HEK293 (cell line): ENCODE results near the gene RNASE8.

Experiments used
- CTCF ChIA-PET: fragments of 350-600 bp; formaldehyde crosslinking; extraction: SDS; loops from one replicate; lab custom pipeline; 2021; ENCODE audit warnings: antibody characterized with exemption; lab: Yijun Ruan, JAX
- POLR2A ChIA-PET: fragments of 300-600 bp; formaldehyde crosslinking; extraction: SDS; loops from one replicate; lab custom pipeline; 2020; ENCODE audit warnings: antibody characterized with exemption, inconsistent platforms; lab: Yijun Ruan, JAX
- H3K27ac ChIP-seq: fragments of 200-500 bp; sonication (Bioruptor generic); 2 replicates; pipeline ENCODE4 v1.5.1; 2014; ENCODE audit warnings: low read depth, low read length, control low read depth, inconsistent platforms; ENCODE audit errors: extremely low read depth
- H3K36me3 ChIP-seq, 2 experiments: fragments of 200-500 bp in 1 of 2; sonication (Bioruptor generic) in 1 of 2; 1 replicate in 1 of 2; 2 replicates in 1 of 2; pipeline ENCODE4 v1.5.1; 2014 to 2017; ENCODE audit warnings: inconsistent platforms in 2 of 2, low read length in 2 of 2; ENCODE audit not compliant: control insufficient read depth in 2 of 2, insufficient read depth in 1 of 2
- H3K4me1 ChIP-seq: fragments of 200-500 bp; sonication (Bioruptor generic); 2 replicates; pipeline ENCODE4 v1.5.1; 2014; ENCODE audit warnings: mild to moderate bottlenecking, low read length, inconsistent platforms; ENCODE audit not compliant: control insufficient read depth, insufficient read depth
- H3K4me3 ChIP-seq: 2 replicates; pipeline ENCODE4 v1.5.1; 2011; ENCODE audit warnings: low read depth, mild to moderate bottlenecking, control low read depth, low read length, moderate library complexity
- H3K9me3 ChIP-seq: fragments of 200-500 bp; sonication (Bioruptor generic); 2 replicates; pipeline ENCODE4 v1.5.1; 2014; ENCODE audit warnings: low read depth, low read length, inconsistent platforms; ENCODE audit not compliant: control insufficient read depth, insufficient read depth
- GLIS1 ChIP-seq: fragments of 450-650 bp; formaldehyde crosslinking; IDR thresholded peaks from 2 replicates; pipeline ENCODE4 v1.5.1; 2016; ENCODE audit warnings: missing biosample characterization, missing genetic modification characterization
- IKZF3 ChIP-seq: fragments of 450-650 bp; IDR thresholded peaks from 2 replicates; pipeline ENCODE4 v1.5.0; 2018; ENCODE audit warnings: missing biosample characterization, mild to moderate bottlenecking, missing genetic modification characterization, moderate library complexity
- KLF8 ChIP-seq: fragments of 450-650 bp; formaldehyde crosslinking; IDR thresholded peaks from 2 replicates; pipeline ENCODE4 v1.5.1; 2016; ENCODE audit warnings: missing biosample characterization, missing genetic modification characterization
- SP2 ChIP-seq: fragments of 450-650 bp; formaldehyde crosslinking; IDR thresholded peaks from 2 replicates; pipeline ENCODE4 v1.5.1; 2016; ENCODE audit warnings: missing biosample characterization, missing genetic modification characterization
- SP3 ChIP-seq: fragments of 450-650 bp; formaldehyde crosslinking; IDR thresholded peaks from 2 replicates; pipeline ENCODE4 v1.5.1; 2016; ENCODE audit warnings: missing biosample characterization, missing genetic modification characterization
- ZBTB20 ChIP-seq: fragments of 450-650 bp; formaldehyde crosslinking; IDR thresholded peaks from 2 replicates; pipeline ENCODE4 v1.5.1; 2016; ENCODE audit warnings: missing biosample characterization, missing genetic modification characterization
- ZBTB26 ChIP-seq: fragments of 450-650 bp; formaldehyde crosslinking; optimal IDR thresholded peaks from 2 replicates; pipeline ENCODE3; 2016; ENCODE audit warnings: missing biosample characterization, mild to moderate bottlenecking, missing genetic modification characterization
- ZBTB6 ChIP-seq: fragments of 450-650 bp; formaldehyde crosslinking; IDR thresholded peaks from 2 replicates; pipeline ENCODE4 v1.5.1; 2017; ENCODE audit warnings: missing biosample characterization, missing genetic modification characterization
- ZFHX2 ChIP-seq: fragments of 450-650 bp; formaldehyde crosslinking; conservative IDR thresholded peaks from 2 replicates; pipeline ENCODE4 v1.5.1; 2016; ENCODE audit warnings: missing biosample characterization, missing genetic modification characterization
- ZNF341 ChIP-seq: fragments of 450-650 bp; formaldehyde crosslinking; IDR thresholded peaks from 2 replicates; pipeline ENCODE4; 2016; ENCODE audit warnings: low read depth, missing biosample characterization, missing genetic modification characterization
- ZNF398 ChIP-seq: fragments of 450-650 bp; formaldehyde crosslinking; IDR thresholded peaks from 2 replicates; pipeline ENCODE4 v1.5.1; 2017; ENCODE audit warnings: missing biosample characterization, missing genetic modification characterization
- ZNF600 ChIP-seq: fragments of 450-650 bp; formaldehyde crosslinking; IDR thresholded peaks from 2 replicates; pipeline ENCODE4 v1.5.1; 2016; ENCODE audit warnings: missing biosample characterization, missing genetic modification characterization
- ZNF610 ChIP-seq: fragments of 450-650 bp; formaldehyde crosslinking; IDR thresholded peaks from 2 replicates; pipeline ENCODE4 v1.5.1; 2016; ENCODE audit warnings: missing biosample characterization, missing genetic modification characterization, borderline replicate concordance
- ZNF626 ChIP-seq: fragments of 450-650 bp; sonication (Bioruptor Pico); formaldehyde crosslinking; IDR thresholded peaks from 2 replicates; pipeline ENCODE4 v1.5.1; 2018; ENCODE audit warnings: missing biosample characterization, missing genetic modification characterization, inconsistent platforms
- ZNF654 ChIP-seq: fragments of 450-650 bp; formaldehyde crosslinking; IDR thresholded peaks from 2 replicates; pipeline ENCODE4 v1.5.1; 2016; ENCODE audit warnings: low read depth, missing biosample characterization, missing genetic modification characterization
- ZNF692 ChIP-seq: fragments of 450-650 bp; formaldehyde crosslinking; IDR thresholded peaks from 2 replicates; pipeline ENCODE4 v1.5.1; 2016; ENCODE audit warnings: missing biosample characterization, missing genetic modification characterization
- TF ChIP-seq, protein P1 (sequence below): fragments of 450-650 bp; formaldehyde crosslinking; IDR thresholded peaks from 2 replicates; pipeline ENCODE4 v1.5.1; 2016; ENCODE audit warnings: missing biosample characterization, missing genetic modification characterization

Gene RNASE8

DNA sequence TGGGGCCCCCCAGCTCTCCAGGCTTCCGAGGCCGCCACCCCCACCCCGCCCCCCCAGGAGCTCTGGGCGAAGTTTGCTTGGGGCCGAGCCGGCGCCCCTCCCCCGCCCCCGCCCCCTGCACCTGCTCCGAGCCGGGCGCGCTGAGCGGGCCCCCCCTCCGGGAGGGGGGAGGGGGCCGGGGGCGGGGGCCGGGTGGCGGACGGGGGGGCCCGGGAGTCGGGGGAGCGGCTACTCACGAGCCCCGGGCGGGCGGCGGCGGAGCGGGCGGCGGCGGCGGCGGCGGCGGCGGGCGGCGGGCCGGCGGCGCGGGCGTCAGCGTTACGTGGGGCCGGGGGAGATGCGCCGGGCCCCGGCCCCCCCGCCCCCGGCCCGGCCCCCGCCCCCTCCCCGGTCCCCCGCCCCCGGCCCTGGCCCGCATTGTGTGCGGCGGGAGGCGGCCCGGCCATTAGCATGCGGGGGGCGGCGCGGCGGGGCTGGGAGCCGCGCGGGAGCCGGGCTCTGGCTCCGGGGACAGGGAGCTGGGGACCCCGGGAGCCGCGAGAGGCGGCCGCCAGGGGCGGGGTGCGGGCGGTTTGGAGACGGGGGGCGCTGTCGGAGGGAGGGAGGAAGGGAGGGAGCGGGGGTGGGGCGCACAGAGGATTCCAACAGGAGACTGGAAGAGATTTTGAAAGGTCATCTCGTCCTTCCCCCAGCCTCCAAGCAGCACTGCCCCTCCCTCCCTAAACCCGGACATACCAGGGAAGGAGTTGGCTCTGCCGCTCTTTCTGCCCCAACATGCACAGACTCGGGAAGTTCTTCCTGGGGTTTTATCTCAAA, 40.7 kb downstream of the RNASE8 start, which contains the start of gene ZNF219:
TSS of gene ZNF219 (minus strand) at position 580 of the 816 bp plus-strand sequence. CDS start 5,064 bp downstream, outside the sequence.
- H3K4me3 ChIP-seq: peak within 1 kb of the TSS; percentile 56
- H3K9me3 ChIP-seq: no peaks in the 10 kb centered on the region
- H3K36me3 ChIP-seq: peaks cover 0 to under 1% of the 10 kb centered on the region in 2 experiments; a peak in 1 of 3 replicates
- ChIA-PET CTCF (interaction anchor here (1.3 to 6.9 kb wide), 4 partner anchors 9 to 82 kb away, joined by 6 to 136 read pairs (median 7); no protein-coding TSS in a partner anchor), POLR2A (interaction anchor here (0.9 to 2.9 kb wide), 4 partner anchors 9 to 35 kb away, joined by 3 to 18 read pairs (median 4); partner anchors contain the start of gene ARHGEF40)
- peaks cover 23% of the 10 kb centered on the region for H3K4me1 ChIP-seq
- peak within 1 kb of the TSS; percentile 72 for H3K27ac ChIP-seq
- TF ChIP-seq ZBTB20 (tag by site-specific recombination) (peak; percentile 41; the same call in 1 of the 2 replicates), ZNF610 (tag by site-specific recombination) (peak; percentile 66; the same call in 1 of the 2 replicates), IKZF3 (tag by site-specific recombination) (peak; percentile 41; the same call in 1 of the 2 replicates), ZNF626 (tag by site-specific recombination) (no peak), ZFHX2 (no peak), GLIS1 (tag by site-specific recombination) (peak; percentile 41), ZNF692 (tag by site-specific recombination) (no peak), ZNF398 (tag by site-specific recombination) (peak; percentile 53; the same call in 1 of the 2 replicates), ZBTB26 (tag by site-specific recombination) (peak; percentile 27), ZBTB6 (tag by site-specific recombination) (0 out of 2 replicates have a peak, but pooled peaks have one; percentile 23), SP2 (peak; percentile 65), ZNF341 (tag by site-specific recombination) (peak; percentile 82), KLF8 (tag by site-specific recombination) (0 out of 2 replicates have a peak, but pooled peaks have one; percentile 13), ZNF600 (tag by site-specific recombination) (peak; percentile 71), SP3 (tag by site-specific recombination) (peak; percentile 65), ZNF654 (tag by site-specific recombination) (no peak)
- TF ChIP-seq, protein P1, sequence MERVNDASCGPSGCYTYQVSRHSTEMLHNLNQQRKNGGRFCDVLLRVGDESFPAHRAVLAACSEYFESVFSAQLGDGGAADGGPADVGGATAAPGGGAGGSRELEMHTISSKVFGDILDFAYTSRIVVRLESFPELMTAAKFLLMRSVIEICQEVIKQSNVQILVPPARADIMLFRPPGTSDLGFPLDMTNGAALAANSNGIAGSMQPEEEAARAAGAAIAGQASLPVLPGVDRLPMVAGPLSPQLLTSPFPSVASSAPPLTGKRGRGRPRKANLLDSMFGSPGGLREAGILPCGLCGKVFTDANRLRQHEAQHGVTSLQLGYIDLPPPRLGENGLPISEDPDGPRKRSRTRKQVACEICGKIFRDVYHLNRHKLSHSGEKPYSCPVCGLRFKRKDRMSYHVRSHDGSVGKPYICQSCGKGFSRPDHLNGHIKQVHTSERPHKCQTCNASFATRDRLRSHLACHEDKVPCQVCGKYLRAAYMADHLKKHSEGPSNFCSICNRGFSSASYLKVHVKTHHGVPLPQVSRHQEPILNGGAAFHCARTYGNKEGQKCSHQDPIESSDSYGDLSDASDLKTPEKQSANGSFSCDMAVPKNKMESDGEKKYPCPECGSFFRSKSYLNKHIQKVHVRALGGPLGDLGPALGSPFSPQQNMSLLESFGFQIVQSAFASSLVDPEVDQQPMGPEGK: peak; percentile 75
